HG03575 (cell line): ENCODE measurements around the gene SCLY.

Experiments
- ATAC-seq: cut with Tn5 transposase; IDR thresholded peaks from one replicate; pipeline ENCODE4 v1.9.1; 2021; ENCODE audit not compliant: unreplicated experiment, insufficient number of reproducible peaks, low FRiP score; ENCODE audit errors: extremely low read depth

SCLY gene

GRCh38 chr2:238142382-238143205, 81.8 kb downstream of the SCLY start:
- ATAC-seq: no peak

- no peak for ATAC-seq
These were observed 82.6 kb downstream of the SCLY start for GRCh38 chr2:238143239-238143951.

- no peak for ATAC-seq
These were observed 83.5 kb downstream of the SCLY start for GRCh38 chr2:238144262-238144661.

GRCh38 chr2:238145046-238145445, 84.2 kb downstream of the SCLY start:
- ATAC-seq: no peak

GRCh38 chr2:238145851-238146250, 85.0 kb downstream of the SCLY start:
- no peak for ATAC-seq

GRCh38 chr2:238146884-238147544, 86.2 kb downstream of the SCLY start:
- no peak for ATAC-seq

GRCh38 chr2:238148981-238149380, 88.2 kb downstream of the SCLY start:
- no peak for ATAC-seq
